Peyer's patch (tissue), 4 donors: ENCODE measurements around the gene SLC17A3.

Experiments used
- CTCF ChIP-seq, 6 experiments: fragments of 450-650 bp in 4 of 6; fragments of 200-600 bp in 2 of 6; sonication (generic) in 1 of 6; IDR thresholded peaks; one replicate each; pipeline ENCODE4 v1.5.1; 2017 to 2019; ENCODE audit warnings: antibody characterized with exemption in 6 of 6, mild to moderate bottlenecking in 3 of 6, moderate library complexity in 1 of 6
- POLR2A ChIP-seq, 2 donors: fragments of 450-650 bp; IDR thresholded peaks; one replicate each; pipeline ENCODE4 v1.5.1; 2017; ENCODE audit warnings: antibody characterized with exemption in 2 of 2, mild to moderate bottlenecking in 2 of 2, moderate library complexity in 2 of 2

- no peak for TF ChIP-seq CTCF (IDR thresholded peaks at IDR 0.05)
- no peak for TF ChIP-seq POLR2A (IDR thresholded peaks at IDR 0.05)
Observed at GRCh38 chr6:25900843-25901242, 26.8 kb upstream of the SLC17A3 start.
